GM18505 (cell line): ENCODE data around the gene DNAJC10.
"Not testable (repeated sequence)": the region's sequence is repeated elsewhere in the genome, so short reads cannot be mapped to it uniquely, and the experiment has no call there.

Source experiments
- ATAC-seq: cut with Tn5 transposase; IDR thresholded peaks from one replicate; pipeline ENCODE4 v1.9.1; 2021; ENCODE audit not compliant: unreplicated experiment
- POLR2A ChIP-seq: IDR thresholded peaks from 4 replicates; pipeline ENCODE4 v1.6.1; 2011; ENCODE audit warnings: borderline replicate concordance; ENCODE audit not compliant: insufficient read depth, insufficient read length; ENCODE audit errors: extremely low read depth

Gene DNAJC10, protein sequence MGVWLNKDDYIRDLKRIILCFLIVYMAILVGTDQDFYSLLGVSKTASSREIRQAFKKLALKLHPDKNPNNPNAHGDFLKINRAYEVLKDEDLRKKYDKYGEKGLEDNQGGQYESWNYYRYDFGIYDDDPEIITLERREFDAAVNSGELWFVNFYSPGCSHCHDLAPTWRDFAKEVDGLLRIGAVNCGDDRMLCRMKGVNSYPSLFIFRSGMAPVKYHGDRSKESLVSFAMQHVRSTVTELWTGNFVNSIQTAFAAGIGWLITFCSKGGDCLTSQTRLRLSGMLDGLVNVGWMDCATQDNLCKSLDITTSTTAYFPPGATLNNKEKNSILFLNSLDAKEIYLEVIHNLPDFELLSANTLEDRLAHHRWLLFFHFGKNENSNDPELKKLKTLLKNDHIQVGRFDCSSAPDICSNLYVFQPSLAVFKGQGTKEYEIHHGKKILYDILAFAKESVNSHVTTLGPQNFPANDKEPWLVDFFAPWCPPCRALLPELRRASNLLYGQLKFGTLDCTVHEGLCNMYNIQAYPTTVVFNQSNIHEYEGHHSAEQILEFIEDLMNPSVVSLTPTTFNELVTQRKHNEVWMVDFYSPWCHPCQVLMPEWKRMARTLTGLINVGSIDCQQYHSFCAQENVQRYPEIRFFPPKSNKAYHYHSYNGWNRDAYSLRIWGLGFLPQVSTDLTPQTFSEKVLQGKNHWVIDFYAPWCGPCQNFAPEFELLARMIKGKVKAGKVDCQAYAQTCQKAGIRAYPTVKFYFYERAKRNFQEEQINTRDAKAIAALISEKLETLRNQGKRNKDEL

DNA sequence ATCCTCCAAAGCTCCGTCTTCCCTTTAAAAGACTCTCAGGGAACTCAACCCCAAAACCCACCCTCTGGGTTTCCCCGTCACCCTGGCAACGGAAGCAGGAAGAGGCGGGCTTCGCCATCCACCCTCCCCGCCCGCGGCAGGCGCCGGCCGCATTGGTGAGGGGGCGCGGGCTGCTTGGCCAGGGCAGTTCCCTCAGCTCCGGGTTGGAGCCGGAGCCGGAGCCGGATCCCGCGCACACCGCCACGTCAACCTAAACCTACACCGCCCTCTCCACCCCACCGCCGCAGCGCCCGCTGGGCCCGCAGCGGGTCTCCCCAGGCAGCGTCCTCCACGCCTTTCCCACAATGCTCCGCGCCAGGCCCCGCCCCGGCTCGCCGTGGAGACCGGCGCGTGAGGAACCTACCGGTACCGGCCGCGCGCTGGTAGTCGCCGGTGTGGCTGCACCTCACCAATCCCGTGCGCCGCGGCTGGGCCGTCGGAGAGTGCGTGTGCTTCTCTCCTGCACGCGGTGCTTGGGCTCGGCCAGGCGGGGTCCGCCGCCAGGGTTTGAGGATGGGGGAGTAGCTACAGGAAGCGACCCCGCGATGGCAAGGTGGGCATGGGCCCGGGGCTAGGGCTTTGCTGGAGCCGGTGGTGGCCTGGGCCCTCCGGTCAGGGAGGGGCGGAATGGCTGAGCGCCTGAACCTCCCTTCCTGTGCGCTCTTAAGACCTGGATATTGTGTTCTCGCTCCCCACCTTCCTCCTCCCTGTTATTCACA, at the start of gene DNAJC10:
Gene DNAJC10 (plus strand): TSS at position 366 of the 758 bp plus-strand sequence. CDS start 1,830 bp downstream, outside the sequence.
- ATAC-seq, result peak; percentile 83
- TF ChIP-seq POLR2A, result peak; percentile 89

DNA sequence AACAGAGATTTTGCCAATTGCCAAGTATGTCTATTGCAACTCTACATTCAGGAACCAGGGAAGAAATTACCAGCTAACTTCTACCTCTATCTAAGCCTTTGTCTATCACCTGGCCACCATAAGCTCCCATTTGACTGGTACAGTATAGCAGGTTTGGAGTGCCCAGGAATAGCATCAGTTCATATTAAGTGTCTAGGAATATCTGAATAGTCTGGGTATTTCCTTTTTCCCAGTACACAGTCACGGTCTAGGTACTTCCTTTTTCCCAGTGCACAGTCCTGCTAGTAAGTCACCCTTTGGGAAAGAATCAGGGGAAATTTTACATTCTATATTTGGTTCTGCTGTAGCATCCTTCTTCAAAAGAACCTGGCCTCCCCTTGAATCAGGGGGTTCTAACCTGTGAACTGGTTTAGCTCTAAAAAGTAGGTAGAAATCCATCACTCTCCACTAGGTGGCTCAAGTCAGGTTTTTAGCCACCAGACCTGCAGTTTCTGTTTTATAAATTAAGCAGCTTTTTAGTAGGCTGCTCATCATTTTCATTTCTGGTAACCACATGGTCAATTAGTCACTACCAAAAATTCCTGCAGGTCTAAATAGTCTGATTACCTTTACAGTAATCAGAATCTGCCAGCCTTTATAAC, 49.3 kb upstream of the DNAJC10 start:
- ATAC-seq, result no peak
- no peak for TF ChIP-seq POLR2A

DNA sequence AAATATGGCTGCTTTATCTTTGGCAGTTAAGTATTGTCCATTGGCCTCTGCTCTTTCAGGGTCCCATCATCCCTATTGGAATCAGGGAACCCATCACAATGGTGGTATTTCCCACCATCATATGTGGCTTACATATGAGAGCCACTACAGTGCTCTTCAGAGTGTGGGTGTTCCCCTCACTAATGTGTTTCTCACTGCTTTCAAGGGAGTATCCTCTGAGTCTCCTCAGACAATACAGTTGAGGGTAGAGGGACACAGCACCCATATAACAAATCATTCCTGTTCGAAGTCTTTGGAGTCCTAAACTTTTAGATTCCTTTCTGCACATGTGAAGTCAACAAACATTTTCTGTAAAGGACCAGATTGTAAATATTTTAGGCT, 48.8 kb upstream of the DNAJC10 start:
- no peak for TF ChIP-seq POLR2A

DNA sequence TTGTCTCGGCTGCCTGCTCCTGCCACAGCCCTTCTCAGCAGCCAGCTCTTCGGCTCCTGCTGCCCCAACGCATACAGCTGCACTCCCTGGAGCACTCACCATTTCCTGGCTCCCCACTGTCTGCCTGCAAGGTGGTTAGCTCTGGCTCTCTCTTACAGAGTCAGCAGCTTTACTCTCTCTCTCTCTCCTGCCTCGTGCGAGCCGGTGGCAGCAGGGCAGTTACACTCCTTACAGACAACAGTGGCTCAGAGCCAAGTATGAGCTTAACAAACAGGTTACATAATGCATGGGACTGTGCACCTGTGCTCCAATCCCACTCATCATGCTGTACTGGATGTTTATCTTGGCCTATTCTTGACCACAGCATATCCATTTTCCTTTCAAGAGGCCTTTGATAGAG, 47.4 kb upstream of the DNAJC10 start:
- no peak for ATAC-seq
- no peak for TF ChIP-seq POLR2A

More for the DNA sequence above, 48.8 kb upstream of the DNAJC10 start:
- ATAC-seq, result no peak

DNA sequence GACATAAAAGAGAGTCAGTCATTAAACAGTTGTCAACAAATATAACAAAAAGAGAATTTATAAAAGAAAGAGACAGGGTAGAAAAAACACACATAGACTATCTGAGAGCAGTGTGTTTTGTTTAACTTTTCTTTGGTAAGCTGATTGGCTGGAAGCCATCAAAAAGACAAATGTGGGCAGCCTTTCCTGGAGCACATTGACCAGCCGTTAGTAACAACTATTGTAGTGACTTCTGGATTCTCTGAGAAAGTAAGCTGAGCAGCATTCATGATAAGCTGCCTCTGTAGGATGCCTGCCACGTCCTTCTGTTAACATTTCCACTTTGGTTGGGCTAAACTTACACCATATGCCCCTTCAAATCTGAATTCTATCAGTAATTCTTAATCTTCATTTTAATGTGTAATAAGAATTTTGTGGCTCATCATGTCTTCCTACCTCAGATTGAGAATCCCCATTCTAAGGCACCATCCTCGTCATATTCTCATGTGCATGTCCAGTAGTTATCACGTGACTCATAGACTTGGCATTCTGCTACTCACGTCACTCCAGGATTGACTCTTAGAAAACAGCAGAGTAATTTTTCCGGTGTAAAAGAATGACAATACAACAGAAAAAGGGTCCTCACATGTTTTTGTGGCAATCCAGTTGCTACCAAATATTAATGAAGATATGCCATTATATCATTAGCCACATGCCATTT, 43.4 kb upstream of the DNAJC10 start:
- no peak for ATAC-seq

DNA sequence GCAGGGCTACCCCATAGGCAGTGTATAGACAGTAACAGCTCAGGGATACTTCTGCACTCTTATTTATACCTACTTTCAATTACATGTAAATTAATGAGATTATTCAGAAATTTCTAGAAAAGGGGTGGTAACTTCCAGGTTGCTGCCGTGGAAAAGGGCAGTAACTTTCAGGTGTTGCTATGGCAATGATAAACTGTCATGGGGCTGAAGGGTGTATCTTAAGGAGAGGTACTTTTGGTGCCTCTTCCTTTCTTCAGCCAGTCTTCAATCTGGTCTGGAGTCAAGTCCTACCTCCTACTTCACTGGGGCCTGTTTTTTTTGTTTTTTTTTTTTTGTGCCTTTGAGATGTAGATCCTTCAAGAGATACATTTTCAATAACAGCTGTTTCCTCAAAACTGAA, 35.2 kb upstream of the DNAJC10 start:
- no peak for TF ChIP-seq POLR2A
- no peak for ATAC-seq

More for the DNA sequence above, 43.4 kb upstream of the DNAJC10 start:
- no peak for TF ChIP-seq POLR2A

DNA sequence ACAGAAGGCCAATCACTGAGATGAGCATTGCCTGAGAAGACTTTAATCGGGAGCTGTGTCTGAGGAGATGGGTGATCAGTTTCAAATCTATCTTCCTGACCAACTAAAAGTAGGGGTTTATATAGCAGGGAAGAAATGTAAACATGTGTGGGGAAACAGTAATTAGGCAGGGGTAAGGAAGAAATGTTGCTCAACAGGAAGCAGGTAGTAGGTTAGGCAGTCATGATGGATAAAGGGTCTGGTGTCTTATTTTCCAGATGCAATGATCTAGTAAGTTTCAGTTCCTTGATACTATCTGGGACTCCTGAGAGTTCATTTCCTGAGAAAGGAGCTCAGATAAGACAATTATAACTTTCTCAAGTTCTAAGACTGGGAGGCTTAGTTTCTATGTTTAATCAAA, 33.8 kb upstream of the DNAJC10 start:
- no peak for ATAC-seq
- no peak for TF ChIP-seq POLR2A

DNA sequence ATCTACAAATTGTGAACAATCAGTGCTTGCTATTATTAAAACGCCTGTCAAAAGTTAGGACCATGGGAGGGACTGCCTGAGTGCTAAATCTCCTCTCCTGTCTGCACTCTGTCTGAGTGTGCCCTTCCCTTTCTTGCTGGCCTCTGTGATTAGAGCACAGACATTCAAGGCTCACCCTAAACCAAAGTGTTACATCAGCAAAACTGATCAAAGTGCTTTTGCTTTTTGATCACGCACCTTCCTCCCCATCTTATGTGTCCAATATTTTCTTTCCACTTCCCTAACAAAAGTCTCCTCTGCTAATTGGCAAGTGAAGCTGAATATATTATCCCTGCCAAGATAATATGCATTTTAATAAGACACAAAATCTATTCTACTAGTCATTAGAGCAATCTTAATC, 30.5 kb upstream of the DNAJC10 start:
- no peak for TF ChIP-seq POLR2A
- ATAC-seq, result no peak

DNA sequence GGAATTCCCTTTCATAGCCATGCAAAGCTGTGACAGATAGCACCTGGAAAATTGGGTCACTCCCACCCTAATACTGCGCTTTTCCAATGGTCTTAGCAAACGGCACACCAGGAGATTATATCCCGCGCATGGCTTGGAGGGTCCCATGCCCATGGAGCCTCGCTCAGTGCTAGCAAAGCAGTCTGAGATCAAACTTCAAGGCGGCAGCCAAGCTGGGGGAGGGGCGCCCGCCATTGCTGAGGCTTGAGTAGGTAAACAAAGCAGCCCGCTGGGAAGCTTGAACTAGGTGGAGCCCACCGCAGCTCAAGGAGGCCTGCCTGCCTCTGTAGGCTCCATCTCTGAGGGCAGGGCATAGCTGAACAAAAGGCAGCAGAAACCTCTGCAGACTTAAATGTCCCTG, 29.3 kb upstream of the DNAJC10 start:
- ATAC-seq, result not testable (repeated sequence)

DNA sequence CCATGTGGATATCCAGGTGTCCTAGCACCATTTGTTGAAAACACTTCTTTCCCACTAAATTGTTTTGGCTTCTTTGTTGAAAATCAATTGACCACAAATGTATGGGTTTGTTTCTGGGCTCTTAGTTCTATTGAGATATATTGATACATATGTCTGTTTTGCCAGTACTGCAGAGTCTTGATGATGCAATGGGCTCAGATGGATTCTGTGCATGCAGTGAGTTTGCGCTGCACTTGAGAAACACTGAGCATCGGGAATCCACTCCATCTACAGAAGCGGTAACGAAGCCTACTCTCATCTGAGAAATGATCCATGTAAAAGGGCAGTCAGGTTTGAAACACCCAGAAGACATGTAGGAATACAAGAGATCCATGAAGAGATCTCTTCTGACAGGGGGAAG, 21.9 kb upstream of the DNAJC10 start:
- no peak for ATAC-seq
- TF ChIP-seq POLR2A, result no peak

DNA sequence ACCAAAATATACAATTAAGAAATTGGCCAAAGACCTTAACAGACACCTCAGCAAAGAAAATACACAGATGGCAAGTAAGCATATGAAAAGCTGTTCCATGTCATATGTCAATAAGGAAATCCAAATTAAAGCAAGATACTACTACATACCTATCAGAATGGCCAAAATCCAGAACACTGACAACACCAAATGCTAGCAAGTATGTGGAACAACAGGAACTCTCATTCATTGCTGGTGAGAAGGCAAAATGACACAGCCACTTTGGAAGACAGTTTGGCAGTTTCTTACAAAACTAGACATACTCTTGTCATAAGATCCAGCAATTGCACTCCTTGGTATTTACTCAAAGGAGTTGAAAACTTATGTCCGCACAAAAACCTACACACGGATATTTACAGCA, 20.3 kb upstream of the DNAJC10 start:
- no peak for TF ChIP-seq POLR2A
- ATAC-seq, result no peak

DNA sequence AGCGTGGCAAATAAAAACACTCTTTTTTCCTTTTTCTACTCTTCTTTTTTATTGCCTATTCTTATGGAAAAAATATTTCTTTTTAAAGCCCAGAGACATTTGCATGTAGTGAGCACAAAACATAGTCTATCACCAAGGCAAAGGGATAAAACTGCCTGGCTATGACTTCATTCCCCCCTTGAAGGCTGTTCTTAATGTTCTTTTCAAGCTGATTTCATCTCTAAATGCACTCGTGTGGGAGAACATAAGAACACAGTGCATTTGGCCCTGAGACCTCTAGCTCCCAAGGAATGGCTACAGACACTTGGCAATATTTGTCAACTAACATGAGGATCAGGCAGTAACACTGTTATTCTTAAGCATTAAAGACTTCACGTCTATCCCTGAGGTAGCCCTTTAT, 17.4 kb upstream of the DNAJC10 start:
- TF ChIP-seq POLR2A, result no peak
- ATAC-seq, result no peak
